Kidney epithelial cell (primary cell): ENCODE data around the gene PPP1R14C. TPM values are rescaled to one million over a fixed set of nuclear protein-coding genes. Genes with fewer than 3 reads are reported as not detected.

ENCODE experiments used
- DNase-seq: peaks from one replicate; pipeline ENCODE4 v3.0.0-alpha.2; 2010; ENCODE audit warnings: low read depth
- H3K27me3 ChIP-seq: 2 replicates; pipeline ENCODE4 v1.6.0; 2011; ENCODE audit warnings: low read length; ENCODE audit not compliant: control insufficient read depth, insufficient read depth
- H3K36me3 ChIP-seq: 2 replicates; pipeline ENCODE4 v1.5.1; 2011; ENCODE audit warnings: low read length; ENCODE audit not compliant: control insufficient read depth, insufficient read depth
- H3K4me3 ChIP-seq: 2 replicates; pipeline ENCODE4 v1.5.1; 2011; ENCODE audit warnings: low read depth, mild to moderate bottlenecking, control low read depth, low read length
- total RNA-seq: library from RNA; depleted of rRNA; stranded (reverse); fragments of >200 nt; gene quantifications from 2 replicates; pipeline ENCODE4 v1.2.3, GENCODE V29; 2015
- TF ChIP-seq, protein P1 (sequence below): IDR thresholded peaks from 2 replicates; pipeline ENCODE4 v1.5.1; 2011; ENCODE audit warnings: mild to moderate bottlenecking, moderate library complexity, low read length, control low read depth, inconsistent platforms; ENCODE audit not compliant: insufficient read depth, poor library complexity, severe bottlenecking

PPP1R14C gene
- total RNA-seq, 1 donor from 2014 or later, result 45.5 TPM

DNA sequence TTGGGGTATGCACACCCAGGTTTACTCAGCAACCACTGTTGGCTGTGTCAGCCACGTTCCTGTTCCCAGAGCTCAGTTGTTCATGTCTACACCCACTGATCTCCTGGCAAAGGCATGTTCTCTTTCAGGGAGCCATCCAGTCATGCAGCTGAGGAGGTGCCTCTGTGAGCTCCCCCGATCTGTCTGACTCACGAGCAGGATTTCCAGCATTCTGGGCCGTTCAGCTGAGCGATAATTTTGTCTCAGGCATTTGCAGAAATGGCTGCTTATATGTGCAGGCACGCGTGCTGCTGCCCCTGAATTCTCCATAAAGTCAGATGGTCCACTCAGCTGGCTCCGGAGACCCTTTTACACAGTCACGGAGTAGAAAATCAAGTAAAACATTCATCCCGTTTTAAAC is 147.6 kb downstream of the PPP1R14C start:
- Histone ChIP-seq H3K36me3 (no peaks in the 10 kb centered on the region), H3K4me3 (no peak overlapping the region), H3K27me3 (no peaks in the 10 kb centered on the region)
- DNase-seq, result no peak
- TF ChIP-seq, protein P1, sequence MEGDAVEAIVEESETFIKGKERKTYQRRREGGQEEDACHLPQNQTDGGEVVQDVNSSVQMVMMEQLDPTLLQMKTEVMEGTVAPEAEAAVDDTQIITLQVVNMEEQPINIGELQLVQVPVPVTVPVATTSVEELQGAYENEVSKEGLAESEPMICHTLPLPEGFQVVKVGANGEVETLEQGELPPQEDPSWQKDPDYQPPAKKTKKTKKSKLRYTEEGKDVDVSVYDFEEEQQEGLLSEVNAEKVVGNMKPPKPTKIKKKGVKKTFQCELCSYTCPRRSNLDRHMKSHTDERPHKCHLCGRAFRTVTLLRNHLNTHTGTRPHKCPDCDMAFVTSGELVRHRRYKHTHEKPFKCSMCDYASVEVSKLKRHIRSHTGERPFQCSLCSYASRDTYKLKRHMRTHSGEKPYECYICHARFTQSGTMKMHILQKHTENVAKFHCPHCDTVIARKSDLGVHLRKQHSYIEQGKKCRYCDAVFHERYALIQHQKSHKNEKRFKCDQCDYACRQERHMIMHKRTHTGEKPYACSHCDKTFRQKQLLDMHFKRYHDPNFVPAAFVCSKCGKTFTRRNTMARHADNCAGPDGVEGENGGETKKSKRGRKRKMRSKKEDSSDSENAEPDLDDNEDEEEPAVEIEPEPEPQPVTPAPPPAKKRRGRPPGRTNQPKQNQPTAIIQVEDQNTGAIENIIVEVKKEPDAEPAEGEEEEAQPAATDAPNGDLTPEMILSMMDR, result no peak

DNA sequence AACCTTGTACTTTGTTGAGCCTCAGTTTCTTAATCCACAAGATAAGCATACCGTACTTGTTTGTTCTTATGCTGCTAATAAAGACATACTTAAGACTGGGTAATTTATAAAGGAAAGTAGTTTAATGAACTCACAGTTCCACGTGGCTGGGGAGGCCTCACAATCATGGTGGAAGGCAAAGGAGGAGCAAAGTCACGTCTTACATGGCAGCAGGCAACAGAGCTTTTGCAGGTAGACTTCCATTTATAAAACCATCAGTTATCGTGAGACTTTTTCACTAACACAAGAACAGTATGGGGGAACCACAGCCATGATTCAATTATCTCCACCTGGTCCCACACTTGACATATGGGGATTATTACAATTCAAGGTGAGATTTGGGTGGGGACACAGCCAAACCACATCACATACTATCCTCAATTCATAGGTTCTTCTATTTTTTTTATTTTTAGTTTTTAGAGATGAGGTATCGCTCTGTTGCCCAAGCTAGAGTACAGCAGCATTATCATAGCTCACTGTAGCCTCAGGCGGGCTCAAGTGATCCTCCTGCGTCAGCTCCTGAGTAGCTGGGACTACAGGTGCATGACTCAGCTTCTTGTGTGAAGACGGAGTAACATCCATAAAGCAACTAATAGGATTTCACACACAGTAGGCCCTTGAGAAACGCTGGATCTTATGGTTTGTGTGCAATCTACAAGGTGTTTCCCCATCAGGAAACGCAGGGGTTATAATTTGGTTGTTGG is 149.3 kb downstream of the PPP1R14C start:
- DNase-seq, result no peak
- H3K36me3 ChIP-seq, result no peaks in the 10 kb centered on the region
- H3K27me3 ChIP-seq, result no peaks in the 10 kb centered on the region
- no peak overlapping the region for H3K4me3 ChIP-seq
- TF ChIP-seq, protein P1, result no peak

DNA sequence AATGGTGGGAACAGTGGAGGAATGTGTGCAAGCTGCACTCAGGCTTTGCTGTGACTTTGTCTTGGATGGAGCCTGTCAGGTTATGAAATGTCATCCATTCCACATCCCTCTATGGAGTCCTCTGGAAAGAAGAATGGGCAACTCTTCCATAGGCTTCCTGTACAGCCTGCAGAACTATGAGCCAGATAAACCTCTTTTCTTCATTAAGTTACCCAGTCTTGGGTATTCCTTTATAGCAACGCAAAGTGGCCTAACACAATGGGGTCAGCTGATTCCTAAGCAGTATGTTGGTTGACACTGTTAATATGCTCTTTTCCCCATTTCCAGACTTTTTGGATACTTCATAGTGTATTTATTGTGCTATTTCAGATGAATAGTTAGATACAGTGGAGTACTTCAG is 150.2 kb downstream of the PPP1R14C start:
- no peak for DNase-seq
- TF ChIP-seq, protein P1, result no peak
- H3K27me3 ChIP-seq, result no peaks in the 10 kb centered on the region
- no peaks in the 10 kb centered on the region for H3K36me3 ChIP-seq
- H3K4me3 ChIP-seq, result no peak overlapping the region

DNA sequence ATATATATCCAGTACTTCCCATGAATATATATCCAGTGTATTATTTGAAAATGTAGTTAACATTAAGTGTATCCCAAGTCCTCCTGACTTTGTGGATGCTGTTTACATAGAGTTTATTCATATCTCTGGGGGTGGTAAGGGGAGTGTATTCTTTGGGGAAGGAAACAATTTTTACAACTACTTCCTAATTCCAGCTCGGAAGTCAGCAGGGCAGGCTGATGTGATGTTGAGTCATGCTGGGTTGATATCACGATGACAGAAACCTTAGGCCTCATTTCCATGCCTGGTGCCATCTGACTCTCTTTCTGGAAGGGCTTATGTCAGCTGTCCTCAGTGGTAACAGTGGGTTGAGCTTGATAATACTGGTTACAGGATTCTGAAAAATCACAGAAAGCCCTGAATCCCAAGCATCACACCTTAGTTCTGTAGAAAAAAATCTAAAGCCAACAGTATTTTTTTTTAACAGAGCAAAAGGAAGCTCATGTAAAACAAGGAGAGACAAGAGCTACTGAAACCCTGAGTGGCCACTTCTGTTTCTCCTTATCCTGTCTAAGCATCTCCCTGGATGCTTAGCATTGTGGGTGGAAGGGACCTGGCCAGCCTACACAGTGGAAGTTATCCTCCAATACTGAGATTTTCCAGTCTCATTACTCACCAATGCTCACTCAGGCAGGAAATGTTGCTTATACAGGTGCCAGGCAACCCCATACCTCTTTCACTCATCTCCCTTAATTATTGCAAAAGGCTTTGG is 150.8 kb downstream of the PPP1R14C start:
- H3K27me3 ChIP-seq, result no peaks in the 10 kb centered on the region

DNA sequence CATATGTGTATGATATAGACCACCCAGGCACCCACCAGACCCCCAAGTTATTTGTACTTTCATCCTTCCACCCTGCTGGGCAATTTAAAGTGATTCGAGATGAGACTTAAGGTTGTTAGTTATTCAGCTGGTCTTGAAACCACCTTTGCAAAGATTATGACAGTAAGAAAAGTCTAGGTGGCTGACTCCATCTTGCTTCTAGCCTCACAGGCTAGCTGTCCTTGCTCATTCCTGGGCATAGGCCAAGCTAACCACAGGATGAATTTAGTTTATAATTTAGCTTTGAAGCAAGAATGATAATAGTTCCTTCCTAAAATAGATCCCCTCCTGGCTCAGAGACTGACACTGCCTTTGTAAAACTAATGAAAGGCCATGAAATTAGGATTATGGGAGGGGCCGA is 154.0 kb downstream of the PPP1R14C start:
- TF ChIP-seq, protein P1, result no peak
- H3K27me3 ChIP-seq, result no peaks in the 10 kb centered on the region
- H3K4me3 ChIP-seq, result no peak overlapping the region
- no peak for DNase-seq
- no peaks in the 10 kb centered on the region for H3K36me3 ChIP-seq

More for the DNA sequence above, 150.8 kb downstream of the PPP1R14C start:
- Histone ChIP-seq H3K36me3 (no peaks in the 10 kb centered on the region), H3K4me3 (no peak overlapping the region)
- TF ChIP-seq, protein P1, result no peak
- DNase-seq, result no peak
